Vagina (tissue), 2 donors: Measurements from ENCODE around the gene GLT6D1. TPM values are rescaled to one million over a fixed set of nuclear protein-coding genes. Genes with fewer than 3 reads are reported as not detected.

Experiments used
- DNase-seq, 2 donors: peaks; one replicate each; pipeline ENCODE4 v3.0.0-alpha.2; 2017; ENCODE audit errors: extremely low spot score in 2 of 2
- H3K27ac ChIP-seq: fragments of 200-600 bp; sonication (generic); one replicate; pipeline ENCODE4 v1.5.1; 2019
- H3K27me3 ChIP-seq: fragments of 200-600 bp; sonication (generic); one replicate; pipeline ENCODE4 v1.5.1; 2019
- H3K36me3 ChIP-seq, 2 donors: fragments of 200-600 bp; sonication (generic); one replicate each; pipeline ENCODE4 v1.5.1; 2017 to 2019
- H3K4me1 ChIP-seq: fragments of 200-600 bp; sonication (generic); one replicate; pipeline ENCODE4 v1.5.1; 2019
- H3K4me3 ChIP-seq, 2 donors: fragments of 200-600 bp; sonication (generic); 1 replicate in 1 of 2; 2 replicates in 1 of 2; pipeline ENCODE4 v1.5.1; 2016 to 2019
- H3K9me3 ChIP-seq: fragments of 200-600 bp; sonication (generic); one replicate; pipeline ENCODE4 v1.5.1; 2019
- POLR2A ChIP-seq, 2 donors: fragments of 450-650 bp; IDR thresholded peaks; one replicate each; pipeline ENCODE4 v1.6.1; 2017; ENCODE audit warnings: antibody characterized with exemption in 2 of 2, mild to moderate bottlenecking in 2 of 2, moderate library complexity in 2 of 2
- POLR2AphosphoS5 ChIP-seq, 2 donors: sonication (generic); formaldehyde crosslinking; IDR thresholded peaks; one replicate each; pipeline ENCODE4 v1.9.0; 2017; ENCODE audit warnings: antibody characterized with exemption in 2 of 2, mild to moderate bottlenecking in 2 of 2, low read depth in 1 of 2; ENCODE audit not compliant: insufficient read depth in 1 of 2
- intact Hi-C: fragments of 100-400 bp; cut with DNase I; formaldehyde crosslinking; loops from one replicate; pipeline ENCODE4 v1.15.1; 2023
- total RNA-seq: library from RNA; depleted of rRNA; stranded (reverse); fragments of >200 nt; gene quantifications from one replicate; pipeline ENCODE4 v1.2.3, GENCODE V29; 2016
- TF ChIP-seq, protein P1 (sequence below), 3 experiments: fragments of 450-650 bp in 2 of 3; fragments of 200-600 bp in 1 of 3; sonication (generic) in 1 of 3; IDR thresholded peaks; one replicate each; pipeline ENCODE4 v1.5.1; 2017 to 2019; ENCODE audit warnings: antibody characterized with exemption in 3 of 3, mild to moderate bottlenecking in 2 of 3, moderate library complexity in 2 of 3

Gene GLT6D1
- total RNA-seq, 1 donor from 2014 or later = not detected

- Histone ChIP-seq H3K36me3 (no peaks in the 10 kb centered on the region), H3K27ac (no peak overlapping the region), H3K27me3 (no peaks in the 10 kb centered on the region), H3K4me1 (no peaks in the 10 kb centered on the region), H3K4me3 (no peak overlapping the region), H3K9me3 (no peaks in the 10 kb centered on the region)
- TF ChIP-seq POLR2A (IDR thresholded peaks at IDR 0.05) (no peak), POLR2AphosphoS5 (IDR thresholded peaks at IDR 0.05; ENCODE audit: insufficient read depth in 1 of 2, low read depth in 1 of 2) (no peak)
- TF ChIP-seq, protein P1, sequence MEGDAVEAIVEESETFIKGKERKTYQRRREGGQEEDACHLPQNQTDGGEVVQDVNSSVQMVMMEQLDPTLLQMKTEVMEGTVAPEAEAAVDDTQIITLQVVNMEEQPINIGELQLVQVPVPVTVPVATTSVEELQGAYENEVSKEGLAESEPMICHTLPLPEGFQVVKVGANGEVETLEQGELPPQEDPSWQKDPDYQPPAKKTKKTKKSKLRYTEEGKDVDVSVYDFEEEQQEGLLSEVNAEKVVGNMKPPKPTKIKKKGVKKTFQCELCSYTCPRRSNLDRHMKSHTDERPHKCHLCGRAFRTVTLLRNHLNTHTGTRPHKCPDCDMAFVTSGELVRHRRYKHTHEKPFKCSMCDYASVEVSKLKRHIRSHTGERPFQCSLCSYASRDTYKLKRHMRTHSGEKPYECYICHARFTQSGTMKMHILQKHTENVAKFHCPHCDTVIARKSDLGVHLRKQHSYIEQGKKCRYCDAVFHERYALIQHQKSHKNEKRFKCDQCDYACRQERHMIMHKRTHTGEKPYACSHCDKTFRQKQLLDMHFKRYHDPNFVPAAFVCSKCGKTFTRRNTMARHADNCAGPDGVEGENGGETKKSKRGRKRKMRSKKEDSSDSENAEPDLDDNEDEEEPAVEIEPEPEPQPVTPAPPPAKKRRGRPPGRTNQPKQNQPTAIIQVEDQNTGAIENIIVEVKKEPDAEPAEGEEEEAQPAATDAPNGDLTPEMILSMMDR (IDR thresholded peaks at IDR 0.05) = no peak
- DNase-seq = no peak
- intact Hi-C loops = no loop called here
Measured at GRCh38 chr9:135681161-135681560, 41.8 kb upstream of the GLT6D1 start.

GRCh38 chr9:135680056-135680455 lies 40.7 kb upstream of the GLT6D1 start:
- Histone ChIP-seq H3K27ac (no peak overlapping the region), H3K4me1 (no peaks in the 10 kb centered on the region), H3K36me3 (no peaks in the 10 kb centered on the region), H3K27me3 (no peaks in the 10 kb centered on the region), H3K9me3 (no peaks in the 10 kb centered on the region), H3K4me3 (no peak overlapping the region)
- no peak for DNase-seq
- TF ChIP-seq, protein P1 (IDR thresholded peaks at IDR 0.05) = no peak
- no peak for TF ChIP-seq POLR2A (IDR thresholded peaks at IDR 0.05)
- TF ChIP-seq POLR2AphosphoS5 (IDR thresholded peaks at IDR 0.05; ENCODE audit: insufficient read depth in 1 of 2, low read depth in 1 of 2) = no peak
- intact Hi-C loops = no loop called here

DNA sequence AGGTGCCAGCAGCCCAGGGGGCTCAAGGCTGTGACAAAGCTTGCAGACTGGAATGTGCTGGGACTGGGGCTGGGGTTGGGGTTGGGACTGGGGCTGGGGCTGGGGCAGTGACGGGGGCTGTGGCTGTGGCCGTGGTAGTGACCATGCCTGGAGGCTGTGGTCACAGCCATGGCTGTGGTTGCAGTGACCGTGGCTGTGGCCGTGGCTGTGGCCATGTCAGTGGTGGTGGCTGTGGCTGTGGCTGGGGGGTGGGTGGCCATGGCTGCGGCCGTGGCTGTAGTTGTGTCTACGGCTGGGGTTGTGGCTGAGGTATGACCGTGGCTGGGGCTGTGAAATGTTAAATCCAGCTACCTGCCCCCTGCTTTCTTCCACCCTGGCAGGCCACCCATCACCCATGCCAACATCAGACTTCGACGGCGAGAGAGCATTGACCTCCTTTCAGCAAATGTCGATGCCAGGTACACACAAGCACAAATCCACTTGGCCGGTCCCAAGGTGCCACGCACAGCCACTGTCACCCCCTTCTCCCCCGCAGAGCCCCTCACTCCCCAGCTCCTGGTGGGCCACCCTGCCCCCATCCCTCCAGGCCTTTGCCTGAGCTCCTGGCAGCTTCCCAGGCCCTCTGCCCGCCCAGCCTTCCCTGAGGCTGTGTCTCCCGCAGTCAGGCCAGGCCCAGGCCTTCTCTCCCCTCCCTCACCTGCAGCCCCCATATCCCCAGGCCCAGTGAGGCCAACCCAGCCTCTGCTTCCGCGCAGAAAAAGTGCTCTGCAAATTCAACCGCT lies 39.1 kb upstream of the GLT6D1 start:
- no peaks in the 10 kb centered on the region for H3K9me3 ChIP-seq
- H3K27ac ChIP-seq = no peak overlapping the region
- TF ChIP-seq POLR2AphosphoS5 (IDR thresholded peaks at IDR 0.05; ENCODE audit: insufficient read depth in 1 of 2, low read depth in 1 of 2) (no peak), POLR2A (IDR thresholded peaks at IDR 0.05) (no peak)
- TF ChIP-seq, protein P1 (IDR thresholded peaks at IDR 0.05) = no peak
- no peaks in the 10 kb centered on the region for H3K27me3 ChIP-seq
- no peaks in the 10 kb centered on the region for H3K36me3 ChIP-seq
- H3K4me3 ChIP-seq = no peak overlapping the region
- no peaks in the 10 kb centered on the region for H3K4me1 ChIP-seq
- DNase-seq = no peak
- intact Hi-C loops = no loop called here

DNA sequence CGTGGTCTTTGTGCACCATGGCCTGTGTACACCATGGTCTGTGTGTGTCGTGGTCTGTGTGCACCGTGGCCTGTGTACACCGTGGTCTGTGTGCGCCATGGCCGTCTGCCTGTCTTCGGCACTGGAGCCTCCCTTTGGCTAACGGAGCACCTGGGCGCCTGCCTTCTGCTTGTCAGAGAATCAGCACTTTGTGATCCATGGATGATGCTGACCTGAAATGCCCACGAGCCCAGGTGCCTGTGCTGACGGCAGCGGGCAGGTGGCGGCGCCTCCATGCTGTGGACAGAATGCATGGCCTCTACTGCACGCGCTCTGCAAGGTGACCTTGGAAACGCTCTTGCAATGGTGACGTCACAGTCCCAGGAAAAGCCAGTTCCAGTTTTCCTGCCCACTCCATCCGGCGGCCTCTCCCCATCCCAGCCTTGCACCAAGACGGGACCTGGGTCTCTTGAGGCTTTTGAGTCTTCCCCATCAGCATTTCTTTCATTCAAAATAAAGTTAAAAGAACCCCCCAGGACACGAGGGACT lies 38.4 kb upstream of the GLT6D1 start:
- Histone ChIP-seq H3K27ac (no peak overlapping the region), H3K9me3 (no peaks in the 10 kb centered on the region), H3K27me3 (no peaks in the 10 kb centered on the region), H3K36me3 (no peaks in the 10 kb centered on the region), H3K4me1 (no peaks in the 10 kb centered on the region), H3K4me3 (no peak overlapping the region)
- intact Hi-C loops = no loop called here
- TF ChIP-seq, protein P1 (IDR thresholded peaks at IDR 0.05) = no peak
- TF ChIP-seq POLR2AphosphoS5 (IDR thresholded peaks at IDR 0.05; ENCODE audit: insufficient read depth in 1 of 2, low read depth in 1 of 2) = no peak
- no peak for TF ChIP-seq POLR2A (IDR thresholded peaks at IDR 0.05)
- DNase-seq = no peak

GRCh38 chr9:135676891-135677290 lies 37.6 kb upstream of the GLT6D1 start:
- H3K27me3 ChIP-seq = no peaks in the 10 kb centered on the region
- no peak for DNase-seq
- no peaks in the 10 kb centered on the region for H3K9me3 ChIP-seq
- intact Hi-C loops = no loop called here
- no peak overlapping the region for H3K4me3 ChIP-seq
- no peaks in the 10 kb centered on the region for H3K4me1 ChIP-seq
- H3K27ac ChIP-seq = no peak overlapping the region
- TF ChIP-seq POLR2A (IDR thresholded peaks at IDR 0.05) (no peak), POLR2AphosphoS5 (IDR thresholded peaks at IDR 0.05; ENCODE audit: insufficient read depth in 1 of 2, low read depth in 1 of 2) (no peak)
- TF ChIP-seq, protein P1 (IDR thresholded peaks at IDR 0.05) = no peak
- no peaks in the 10 kb centered on the region for H3K36me3 ChIP-seq
